Measurements from ENCODE around the gene BTNL9. TPM values are rescaled to one million over a fixed set of nuclear protein-coding genes. Genes with fewer than 3 reads are reported as not detected.
"Not testable (repeated sequence)": the region's sequence is repeated elsewhere in the genome, so short reads cannot be mapped to it uniquely, and the experiment has no call there.

The BTNL9 gene
- polyA plus RNA-seq, 4 donors = 5.6 to 15.5 (median 8.2) TPM

DNA sequence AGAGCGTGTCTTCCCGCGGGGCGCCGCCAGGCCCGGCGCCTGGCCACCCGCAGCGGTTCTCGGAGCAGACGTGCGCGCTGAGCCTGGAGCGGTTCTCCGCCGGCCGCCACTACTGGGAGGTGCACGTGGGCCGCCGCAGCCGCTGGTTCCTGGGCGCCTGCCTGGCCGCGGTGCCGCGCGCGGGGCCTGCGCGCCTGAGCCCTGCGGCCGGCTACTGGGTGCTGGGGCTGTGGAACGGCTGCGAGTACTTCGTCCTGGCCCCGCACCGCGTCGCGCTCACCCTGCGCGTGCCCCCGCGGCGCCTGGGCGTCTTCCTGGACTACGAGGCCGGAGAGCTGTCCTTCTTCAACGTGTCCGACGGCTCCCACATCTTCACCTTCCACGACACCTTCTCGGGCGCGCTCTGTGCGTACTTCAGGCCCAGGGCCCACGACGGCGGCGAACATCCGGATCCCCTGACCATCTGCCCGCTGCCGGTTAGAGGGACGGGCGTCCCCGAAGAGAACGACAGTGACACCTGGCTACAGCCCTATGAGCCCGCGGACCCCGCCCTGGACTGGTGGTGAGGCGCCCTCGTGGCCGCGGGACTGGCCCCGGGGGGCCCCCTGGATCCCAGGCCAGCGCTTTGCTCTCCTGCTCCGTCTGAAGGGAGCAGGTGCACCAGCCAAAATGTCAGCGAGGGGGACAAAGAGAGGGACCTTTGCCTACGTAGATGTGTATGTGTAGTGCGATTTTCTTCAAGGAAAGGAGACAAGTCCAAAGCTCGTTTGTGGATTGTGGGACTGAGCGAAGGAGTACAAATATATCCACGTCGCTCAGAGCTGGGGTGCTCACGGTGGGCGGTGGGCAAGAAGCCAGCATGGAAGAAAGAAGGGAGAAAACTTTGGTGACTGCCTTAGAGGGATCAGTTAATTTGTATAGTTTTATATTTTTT, 19.5 kb downstream of the BTNL9 start:
- no peak for DNase-seq (ENCODE audit: low read depth in 4 of 4, low spot score in 2 of 4)

DNA sequence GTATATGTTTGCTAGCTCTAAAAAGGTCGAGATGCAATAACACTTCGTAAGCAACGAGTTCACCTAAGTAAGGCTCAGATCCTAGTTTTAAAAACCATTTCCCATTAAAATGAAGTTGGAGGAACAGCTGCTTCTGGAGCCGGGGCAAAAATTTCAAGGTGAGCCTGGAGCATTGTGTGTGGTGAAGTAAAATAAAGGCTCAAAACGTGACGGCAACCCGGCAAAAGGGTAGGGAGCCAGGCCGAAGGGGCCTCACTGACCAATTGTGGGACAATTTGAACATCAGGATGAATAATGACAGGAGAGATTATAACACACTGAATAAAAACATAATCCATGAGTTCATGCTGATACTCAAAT, 20.1 kb downstream of the BTNL9 start:
- no peak for DNase-seq (ENCODE audit: low read depth in 4 of 4, low spot score in 2 of 4)

GRCh38 chr5:181060924-181061323, 20.9 kb downstream of the BTNL9 start:
- no peak for DNase-seq (ENCODE audit: low read depth in 4 of 4, low spot score in 2 of 4)

DNA sequence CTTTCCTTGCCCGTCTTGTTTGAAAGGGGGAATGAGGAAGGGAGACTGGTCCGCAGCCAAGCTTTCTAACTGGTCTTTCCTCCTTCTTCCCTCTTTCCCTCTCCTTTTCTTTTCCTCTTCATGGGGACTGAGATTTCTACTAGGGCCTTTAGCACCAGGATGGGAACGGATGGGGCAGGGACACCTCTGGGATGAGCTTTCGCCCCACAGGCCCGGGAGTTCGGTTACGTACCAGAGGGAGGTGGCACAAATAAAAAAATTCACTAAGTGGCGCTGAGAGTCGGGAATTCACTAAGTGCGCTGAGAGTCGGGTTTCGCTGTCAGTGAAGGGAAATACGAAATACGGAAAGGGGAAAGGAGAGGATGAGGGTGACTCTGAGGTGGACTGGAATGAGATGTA, 21.6 kb downstream of the BTNL9 start:
- DNase-seq (ENCODE audit: low read depth in 4 of 4, low spot score in 2 of 4) = no peak

DNA sequence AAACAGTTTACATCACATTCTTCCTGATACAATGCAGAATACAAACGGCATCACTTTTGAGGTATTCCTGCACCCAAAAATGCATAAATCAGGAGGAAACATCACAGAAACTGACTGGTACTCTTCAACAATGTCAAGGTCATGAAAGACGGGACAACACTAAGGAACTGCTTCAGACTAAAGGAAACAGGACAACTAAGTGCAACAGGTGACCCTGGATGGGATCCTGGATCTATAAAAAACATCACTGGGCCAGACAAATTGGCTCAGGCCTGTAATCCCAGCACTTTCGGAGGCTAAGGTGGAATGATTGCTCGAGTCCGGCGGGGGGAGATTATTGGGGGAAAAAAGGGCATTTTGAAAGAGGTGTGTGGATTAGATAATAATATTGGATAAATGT, 22.6 kb downstream of the BTNL9 start:
- DNase-seq (ENCODE audit: low read depth in 4 of 4, low spot score in 2 of 4) = no peak

DNA sequence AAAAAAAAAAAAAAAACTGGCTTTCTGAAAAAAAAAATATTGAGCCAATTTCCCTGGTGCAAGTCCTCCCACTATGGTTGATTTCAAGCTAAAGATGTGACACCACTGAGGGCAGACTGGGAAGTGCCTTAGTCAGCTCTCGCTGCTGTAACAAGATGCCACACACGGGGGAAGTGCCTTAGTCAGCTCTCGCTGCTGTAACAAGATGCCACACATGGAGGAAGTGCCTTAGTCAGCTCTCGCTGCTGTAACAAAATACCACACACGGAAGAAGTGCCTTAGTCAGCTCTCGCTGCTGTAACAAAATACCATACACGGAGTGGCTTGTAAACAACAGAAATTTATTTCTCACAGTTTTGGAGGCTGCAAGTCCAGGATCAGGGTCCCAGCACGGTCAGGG, 23.4 kb downstream of the BTNL9 start:
- DNase-seq (ENCODE audit: low read depth in 4 of 4, low spot score in 2 of 4) = no peak

- no peak for DNase-seq (ENCODE audit: low read depth in 4 of 4, low spot score in 2 of 4)
Observed at GRCh38 chr5:181064987-181065386, 24.9 kb downstream of the BTNL9 start.

- no peak for DNase-seq (ENCODE audit: low read depth in 4 of 4, low spot score in 2 of 4)
Observed at GRCh38 chr5:181069767-181070491, 29.9 kb downstream of the BTNL9 start.

- DNase-seq (ENCODE audit: low read depth in 4 of 4, low spot score in 2 of 4) = no peak
Observed at GRCh38 chr5:181070523-181070922, 30.5 kb downstream of the BTNL9 start.

GRCh38 chr5:181071257-181071656, 31.2 kb downstream of the BTNL9 start:
- DNase-seq (ENCODE audit: low read depth in 4 of 4, low spot score in 2 of 4) = no peak

DNA sequence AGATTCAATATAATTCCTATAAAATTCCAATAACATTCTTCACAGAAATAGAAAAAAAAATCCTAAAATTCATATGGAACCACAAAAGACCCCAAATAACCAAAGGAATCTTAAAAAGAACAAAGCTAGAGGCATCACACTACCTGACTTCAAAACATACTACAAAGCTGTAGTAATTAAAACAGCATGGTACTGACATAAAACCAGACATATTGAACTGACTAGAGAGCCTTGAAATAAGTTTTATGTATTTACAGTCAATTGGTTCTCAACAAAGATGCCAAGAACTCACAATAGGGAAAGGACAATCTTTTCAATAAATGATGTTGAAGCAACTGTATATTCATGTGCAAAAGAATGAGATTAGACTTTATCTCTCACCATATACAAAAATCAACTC, 36.9 kb downstream of the BTNL9 start:
- no peak for DNase-seq (ENCODE audit: low read depth in 4 of 4, low spot score in 2 of 4)

- DNase-seq (ENCODE audit: low read depth in 4 of 4, low spot score in 2 of 4) = no peak
Observed at GRCh38 chr5:181081989-181082388, 41.9 kb downstream of the BTNL9 start.

DNA sequence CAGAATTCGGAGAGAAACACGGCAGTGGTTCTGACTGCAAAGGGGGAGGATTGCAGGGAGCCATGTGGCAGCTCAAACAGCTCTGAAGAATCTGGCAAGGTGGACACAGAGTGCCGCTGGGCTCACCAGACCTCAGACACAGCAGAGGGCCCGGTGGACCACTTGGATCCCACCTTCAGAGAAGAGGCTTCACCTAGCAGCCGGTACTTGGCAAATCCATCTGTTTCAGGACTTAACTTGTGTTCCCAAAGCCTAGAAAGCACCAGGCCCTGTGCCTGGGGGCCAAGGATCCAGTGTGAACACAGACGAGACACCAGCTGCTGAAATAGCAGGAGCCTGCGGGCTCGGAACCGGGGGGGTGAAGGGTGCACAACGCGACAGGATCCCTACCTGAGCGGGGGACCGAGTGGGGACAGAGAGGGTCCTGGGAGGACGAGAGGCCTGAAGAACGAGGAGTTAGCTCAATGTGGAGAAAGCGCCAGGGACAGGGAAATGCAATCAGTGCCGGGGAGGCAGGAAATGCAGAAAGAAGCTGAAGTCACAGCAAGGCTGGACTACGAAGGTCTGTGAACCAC, 44.6 kb downstream of the BTNL9 start:
- no peak for DNase-seq (ENCODE audit: low read depth in 4 of 4, low spot score in 2 of 4)

- DNase-seq (ENCODE audit: low read depth in 4 of 4, low spot score in 2 of 4) = peak in 2 of 4 donors; percentile 34 to 44
Observed at GRCh38 chr5:181086026-181086883, 46.2 kb downstream of the BTNL9 start.

GRCh38 chr5:181086884-181087205, 46.8 kb downstream of the BTNL9 start:
- no peak for DNase-seq (ENCODE audit: low read depth in 4 of 4, low spot score in 2 of 4)

DNA sequence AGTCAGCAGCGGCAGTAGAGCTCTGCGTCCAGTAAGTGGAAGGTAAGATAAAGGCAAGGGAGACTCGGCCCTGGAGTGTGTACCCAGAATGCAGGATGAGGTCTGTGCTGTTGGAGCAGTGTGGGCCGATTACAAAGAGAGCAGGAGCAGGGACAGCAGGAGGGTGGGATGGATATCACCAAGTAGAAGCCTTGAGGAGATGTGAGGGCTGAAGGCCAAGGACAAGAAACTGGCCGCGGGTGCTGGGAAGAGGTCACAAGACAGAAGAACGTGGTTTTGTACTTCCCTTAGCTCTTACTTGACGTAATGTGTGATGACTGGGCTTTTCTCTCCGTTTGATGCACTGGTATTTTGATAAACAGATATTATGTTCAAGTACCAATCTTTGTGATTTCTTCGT, 47.2 kb downstream of the BTNL9 start:
- DNase-seq (ENCODE audit: low read depth in 4 of 4, low spot score in 2 of 4) = no peak

GRCh38 chr5:181088289-181088688, 48.2 kb downstream of the BTNL9 start:
- no peak for DNase-seq (ENCODE audit: low read depth in 4 of 4, low spot score in 2 of 4)

GRCh38 chr5:181092428-181092827, 52.4 kb downstream of the BTNL9 start:
- no peak for DNase-seq (ENCODE audit: low read depth in 4 of 4, low spot score in 2 of 4)

- DNase-seq (ENCODE audit: low read depth in 4 of 4, low spot score in 2 of 4) = not testable (repeated sequence)
Observed at GRCh38 chr5:181095162-181095561, 55.1 kb downstream of the BTNL9 start.

DNA sequence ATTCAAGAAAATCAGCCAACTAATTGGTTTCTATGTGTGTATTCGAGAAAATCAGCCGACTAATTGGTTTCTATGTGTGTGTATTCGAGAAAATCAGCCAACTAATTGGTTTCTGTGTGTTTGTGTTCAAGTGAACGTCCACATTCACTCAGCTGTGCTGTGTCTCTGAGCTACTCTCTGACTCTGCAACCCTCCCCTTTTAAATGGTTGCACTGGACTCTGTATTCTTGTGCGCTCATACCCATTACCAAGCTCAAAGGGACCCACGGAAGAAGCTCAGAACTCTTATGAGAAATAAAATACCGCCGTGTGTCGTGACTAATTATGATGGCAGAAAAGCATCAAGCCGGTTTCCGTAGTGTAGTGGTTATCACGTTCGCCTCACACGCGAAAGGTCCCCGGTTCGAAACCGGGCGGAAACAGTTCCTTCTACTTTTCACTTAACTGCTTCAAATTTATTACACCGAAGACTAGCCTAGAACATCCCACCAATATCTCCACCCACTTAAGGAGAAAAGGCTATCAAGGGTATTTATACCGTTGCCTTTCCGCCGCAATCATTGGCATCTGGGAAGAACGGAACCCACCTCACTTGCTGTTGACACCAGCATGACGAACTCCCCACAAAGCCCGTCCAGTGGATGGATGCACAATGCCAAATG, 56.8 kb downstream of the BTNL9 start:
- DNase-seq (ENCODE audit: low read depth in 4 of 4, low spot score in 2 of 4) = not testable (repeated sequence)
